ENCODE results near the gene PDS5B.

DNA sequence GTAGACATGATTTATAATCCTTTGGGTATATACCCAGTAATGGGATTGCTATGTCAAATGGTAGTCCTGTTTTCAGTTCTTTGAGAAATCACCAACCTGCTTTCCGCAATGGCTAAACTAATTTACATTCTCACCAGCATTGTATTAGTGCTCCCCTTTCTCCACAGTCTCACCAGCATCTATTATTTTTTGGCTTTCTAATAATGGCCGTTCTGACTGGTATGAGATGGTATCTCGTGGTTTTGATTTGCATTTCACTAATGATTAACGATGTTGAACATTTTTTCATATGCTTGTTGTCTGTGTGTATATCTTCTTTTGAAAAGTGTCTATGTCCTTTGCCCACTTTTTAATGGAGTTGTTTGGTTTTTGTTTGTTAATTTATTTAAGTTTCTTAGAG is 165.1 kb downstream of the PDS5B start:
- TF ChIP-seq, protein P1, sequence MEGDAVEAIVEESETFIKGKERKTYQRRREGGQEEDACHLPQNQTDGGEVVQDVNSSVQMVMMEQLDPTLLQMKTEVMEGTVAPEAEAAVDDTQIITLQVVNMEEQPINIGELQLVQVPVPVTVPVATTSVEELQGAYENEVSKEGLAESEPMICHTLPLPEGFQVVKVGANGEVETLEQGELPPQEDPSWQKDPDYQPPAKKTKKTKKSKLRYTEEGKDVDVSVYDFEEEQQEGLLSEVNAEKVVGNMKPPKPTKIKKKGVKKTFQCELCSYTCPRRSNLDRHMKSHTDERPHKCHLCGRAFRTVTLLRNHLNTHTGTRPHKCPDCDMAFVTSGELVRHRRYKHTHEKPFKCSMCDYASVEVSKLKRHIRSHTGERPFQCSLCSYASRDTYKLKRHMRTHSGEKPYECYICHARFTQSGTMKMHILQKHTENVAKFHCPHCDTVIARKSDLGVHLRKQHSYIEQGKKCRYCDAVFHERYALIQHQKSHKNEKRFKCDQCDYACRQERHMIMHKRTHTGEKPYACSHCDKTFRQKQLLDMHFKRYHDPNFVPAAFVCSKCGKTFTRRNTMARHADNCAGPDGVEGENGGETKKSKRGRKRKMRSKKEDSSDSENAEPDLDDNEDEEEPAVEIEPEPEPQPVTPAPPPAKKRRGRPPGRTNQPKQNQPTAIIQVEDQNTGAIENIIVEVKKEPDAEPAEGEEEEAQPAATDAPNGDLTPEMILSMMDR (IDR thresholded peaks at IDR 0.05) = no peak
- TF ChIP-seq EZH2 (IDR thresholded peaks at IDR 0.05) (no peak), EZH2phosphoT487 (IDR thresholded peaks at IDR 0.05) (no peak)
